Activated B cell treated with CpG ODN at 0.5 μM for 24 hours (primary cell): ENCODE results near the gene S100A9. TPM values are rescaled to one million over a fixed set of nuclear protein-coding genes. Genes with fewer than 3 reads are reported as not detected.

Source experiments
- ATAC-seq: fragments of 200-7000 bp; cut with Tn5 transposase; one replicate; pipeline ENCODE4 v1.10.0; 2021; ENCODE audit warnings: low read depth, mild to moderate bottlenecking, moderate library complexity
- CTCF ChIA-PET: fragments of 350-600 bp; sonication (Branson Sonifier 250); formaldehyde crosslinking; loops from one replicate; lab custom pipeline; 2021; ENCODE audit warnings: antibody characterized with exemption; lab: Charles Lee
- POLR2A ChIA-PET: fragments of 350-600 bp; sonication (Branson Sonifier 250); formaldehyde crosslinking; loops from one replicate; lab custom pipeline; 2021; ENCODE audit warnings: antibody characterized with exemption; lab: Charles Lee
- DNase-seq: peaks from one replicate; pipeline ENCODE4 v3.0.0; 2022
- H3K27ac Mint-ChIP-seq: one replicate; pipeline ENCODE4 v1.8.0; 2020; ENCODE audit warnings: mixed read lengths
- H3K27me3 Mint-ChIP-seq: one replicate; pipeline ENCODE4 v1.8.0; 2021; ENCODE audit warnings: mixed read lengths
- H3K36me3 Mint-ChIP-seq: one replicate; pipeline ENCODE4 v1.8.0; 2021; ENCODE audit warnings: low read depth, mixed read lengths
- H3K4me1 Mint-ChIP-seq: one replicate; pipeline ENCODE4 v1.8.0; 2021; ENCODE audit warnings: mixed read lengths
- H3K4me3 Mint-ChIP-seq: one replicate; pipeline ENCODE4 v1.8.0; 2020; ENCODE audit warnings: mild to moderate bottlenecking, mixed read lengths
- H3K9me3 Mint-ChIP-seq: one replicate; pipeline ENCODE4 v1.8.0; 2020; ENCODE audit warnings: mixed read lengths
- CTCF ChIP-seq: fragments of 200-600 bp; IDR thresholded peaks from one replicate; pipeline ENCODE4 v1.8.0; 2022; ENCODE audit warnings: antibody characterized with exemption, mild to moderate bottlenecking
- intact Hi-C: fragments of 100-400 bp; cut with micrococcal nuclease; formaldehyde crosslinking; loops from one replicate; pipeline ENCODE4 v1.15.1; 2024
- total RNA-seq: library from RNA; stranded (reverse); gene quantifications from 2 replicates; pipeline ENCODE4 v1.2.3, GENCODE V29; 2022

Gene S100A9
- total RNA-seq, 1 donor from 2014 or later: 4.0 TPM

GRCh38 chr1:153336650-153337049 lies 21.0 kb upstream of the S100A9 start:
- H3K27ac Mint-ChIP-seq: no peak overlapping the region
- DNase-seq (no peak), ATAC-seq (no peak)
- intact Hi-C loops: no loop called here
- no peaks in the 10 kb centered on the region for H3K36me3 Mint-ChIP-seq
- H3K4me1 Mint-ChIP-seq: no peaks in the 10 kb centered on the region
- H3K9me3 Mint-ChIP-seq: peaks cover 9% of the 10 kb centered on the region
- no peak for TF ChIP-seq CTCF
- CTCF ChIA-PET: no interaction called here
- POLR2A ChIA-PET: no interaction called here
- H3K4me3 Mint-ChIP-seq: no peak overlapping the region
- H3K27me3 Mint-ChIP-seq: peaks cover 36% of the 10 kb centered on the region

- no peak for TF ChIP-seq CTCF
- H3K4me1 Mint-ChIP-seq: no peaks in the 10 kb centered on the region
- CTCF ChIA-PET: no interaction called here
- H3K27me3 Mint-ChIP-seq: peaks cover 36% of the 10 kb centered on the region
- POLR2A ChIA-PET: no interaction called here
- H3K4me3 Mint-ChIP-seq: no peak overlapping the region
- ATAC-seq (no peak), DNase-seq (no peak)
- H3K9me3 Mint-ChIP-seq: peaks cover 2% of the 10 kb centered on the region
- H3K36me3 Mint-ChIP-seq: no peaks in the 10 kb centered on the region
- H3K27ac Mint-ChIP-seq: no peak overlapping the region
- intact Hi-C loops: no loop called here
These were observed 19.4 kb upstream of the S100A9 start for GRCh38 chr1:153337980-153338853.

GRCh38 chr1:153339802-153340201 lies 17.9 kb upstream of the S100A9 start:
- no peak overlapping the region for H3K27ac Mint-ChIP-seq
- H3K4me3 Mint-ChIP-seq: no peak overlapping the region
- H3K4me1 Mint-ChIP-seq: peaks cover 3% of the 10 kb centered on the region
- ATAC-seq (no peak), DNase-seq (no peak)
- POLR2A ChIA-PET: no interaction called here
- no peaks in the 10 kb centered on the region for H3K36me3 Mint-ChIP-seq
- intact Hi-C loops: no loop called here
- CTCF ChIA-PET: no interaction called here
- H3K9me3 Mint-ChIP-seq: no peaks in the 10 kb centered on the region
- TF ChIP-seq CTCF: no peak
- H3K27me3 Mint-ChIP-seq: peaks cover 41% of the 10 kb centered on the region

GRCh38 chr1:153340356-153340755 lies 17.3 kb upstream of the S100A9 start:
- ATAC-seq (no peak), DNase-seq (no peak)
- Mint-ChIP-seq H3K4me1 (peaks cover 7% of the 10 kb centered on the region), H3K9me3 (no peaks in the 10 kb centered on the region), H3K27ac (no peak overlapping the region), H3K27me3 (peaks cover 41% of the 10 kb centered on the region), H3K4me3 (no peak overlapping the region), H3K36me3 (no peaks in the 10 kb centered on the region)
- intact Hi-C loops: no loop called here
- POLR2A ChIA-PET: no interaction called here
- TF ChIP-seq CTCF: no peak
- CTCF ChIA-PET: no interaction called here

GRCh38 chr1:153341431-153341934 lies 16.2 kb upstream of the S100A9 start:
- no peak overlapping the region for H3K4me3 Mint-ChIP-seq
- no peak overlapping the region for H3K27ac Mint-ChIP-seq
- intact Hi-C loops: no loop called here
- DNase-seq (no peak), ATAC-seq (no peak)
- ChIA-PET POLR2A (no interaction called here), CTCF (no interaction called here)
- H3K36me3 Mint-ChIP-seq: no peaks in the 10 kb centered on the region
- TF ChIP-seq CTCF: no peak
- no peaks in the 10 kb centered on the region for H3K9me3 Mint-ChIP-seq
- H3K27me3 Mint-ChIP-seq: peaks cover 42% of the 10 kb centered on the region
- H3K4me1 Mint-ChIP-seq: peaks cover 18% of the 10 kb centered on the region
